Kidney tubule cell (primary cell): ENCODE data around the gene NXT1.
"Not testable (repeated sequence)": the region's sequence is repeated elsewhere in the genome, so short reads cannot be mapped to it uniquely, and the experiment has no call there.

ENCODE experiments used
- DNase-seq: peaks from one replicate; pipeline ENCODE4 v3.0.0-alpha.2; 2018; ENCODE audit warnings: low spot score

The NXT1 gene

GRCh38 chr20:23350196-23350903 lies at the start of gene NXT1:
NXT1 (plus strand) TSS chr20:23350791; CDS start chr20:23354042, 3,251 bp downstream.
- DNase-seq = peak; percentile 99

DNA sequence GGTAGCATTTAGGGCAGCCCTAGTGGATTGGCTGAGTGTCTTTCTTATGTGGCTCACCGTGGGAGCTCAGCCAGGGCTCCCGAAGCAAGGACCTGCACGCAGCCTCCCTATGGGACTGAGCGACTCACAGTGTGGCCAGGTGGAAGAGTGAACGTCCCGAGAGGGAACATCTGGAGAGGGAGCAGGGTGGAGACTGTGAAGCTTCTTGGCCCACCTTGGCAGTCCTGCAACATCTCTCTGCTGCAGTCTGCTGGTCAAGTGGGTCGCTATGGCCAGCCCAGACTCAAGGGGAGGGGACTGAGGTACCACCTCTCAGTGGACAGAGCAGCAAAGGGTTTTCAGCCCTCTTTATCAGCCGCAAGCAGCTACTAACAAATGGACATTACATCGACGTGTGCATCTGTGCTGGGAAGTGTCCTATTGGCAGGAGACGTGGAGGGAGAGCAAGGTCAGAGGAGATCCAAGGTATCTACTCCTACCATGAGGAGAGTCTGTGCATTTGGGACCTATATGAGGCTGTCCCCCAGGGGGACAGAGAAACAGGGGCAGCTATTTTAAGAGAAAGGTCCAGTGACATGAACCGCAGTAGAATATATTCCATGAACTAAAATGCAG lies 49.0 kb upstream of the NXT1 start:
- no peak for DNase-seq

GRCh38 chr20:23302386-23302785 lies 48.2 kb upstream of the NXT1 start:
- no peak for DNase-seq

DNA sequence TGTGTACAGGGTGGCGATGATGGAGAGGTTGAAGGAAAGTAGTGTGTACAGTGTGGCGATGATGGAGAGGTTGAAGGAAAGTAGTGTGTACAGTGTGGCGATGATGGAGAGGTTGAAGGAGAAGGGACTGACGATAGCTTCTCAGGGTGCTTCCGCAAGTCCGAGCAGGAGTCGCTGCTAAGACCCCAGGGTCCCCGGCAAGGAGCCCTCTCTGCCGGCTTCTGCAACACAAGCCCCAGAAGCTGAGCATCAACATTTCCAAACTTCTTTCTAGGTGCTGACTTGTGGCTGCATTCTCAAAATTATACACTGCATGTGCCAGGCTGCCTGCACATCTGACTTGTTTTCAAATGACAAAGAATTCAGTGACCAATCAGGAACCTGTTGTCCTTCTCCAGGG lies 47.8 kb upstream of the NXT1 start:
- DNase-seq = no peak

GRCh38 chr20:23303325-23304102 lies 47.1 kb upstream of the NXT1 start:
- no peak for DNase-seq

- DNase-seq = no peak
Observed at GRCh38 chr20:23304616-23305015, 46.0 kb upstream of the NXT1 start.

DNA sequence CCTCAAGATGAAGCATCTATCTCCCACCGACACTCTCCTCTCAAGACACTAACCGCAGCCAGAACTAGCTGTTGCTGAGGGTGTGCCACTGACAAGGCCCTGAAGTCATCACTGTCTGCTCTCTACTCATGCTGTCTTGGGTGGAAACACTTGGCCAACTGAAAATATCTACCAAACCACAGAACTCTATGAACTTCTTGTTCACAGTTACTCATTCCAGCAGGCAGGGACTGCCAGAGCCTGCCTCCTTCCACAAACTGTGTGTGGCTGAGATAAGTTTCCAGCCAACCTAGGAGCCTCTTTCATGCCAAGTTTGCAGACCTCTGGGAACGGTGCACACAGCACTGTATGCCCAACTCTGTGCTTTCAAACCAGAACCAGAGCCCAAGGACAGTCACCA lies 45.5 kb upstream of the NXT1 start:
- DNase-seq = no peak

DNA sequence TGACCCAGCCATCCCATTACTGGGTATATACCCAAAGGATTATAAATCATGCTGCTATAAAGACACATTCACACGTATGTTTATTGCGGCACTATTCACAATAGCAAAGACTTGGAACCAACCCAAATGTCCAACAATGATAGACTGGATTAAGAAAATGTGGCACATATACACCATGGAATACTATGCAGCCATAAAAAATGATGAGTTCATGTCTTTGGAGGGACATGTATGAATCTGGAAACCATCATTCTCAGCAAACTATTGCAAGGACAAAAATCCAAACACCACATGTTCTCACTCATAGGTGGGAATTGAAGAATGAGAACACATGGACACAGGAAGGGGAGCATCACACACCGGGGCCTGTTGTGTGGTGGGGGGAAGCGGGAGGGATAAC lies 43.2 kb upstream of the NXT1 start:
- DNase-seq = not testable (repeated sequence)

DNA sequence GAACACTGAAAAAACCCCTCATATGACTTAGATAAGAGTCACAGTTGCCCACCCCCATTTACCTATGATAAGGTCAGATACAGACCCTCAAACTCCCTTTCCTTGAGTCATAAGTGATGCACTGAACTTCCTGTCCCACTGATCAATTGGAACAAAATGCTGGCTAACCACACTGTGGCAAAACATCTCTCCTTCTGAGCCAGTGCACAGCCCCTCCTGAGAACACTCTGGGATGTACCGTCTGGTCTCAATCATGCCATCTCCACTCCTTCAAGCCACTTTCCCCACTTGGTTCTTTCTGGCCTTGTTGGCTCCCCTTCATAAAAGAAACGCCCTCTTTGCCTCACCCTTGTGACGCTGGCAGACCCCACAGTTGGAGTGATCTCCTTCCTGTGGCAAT lies 42.6 kb upstream of the NXT1 start:
- no peak for DNase-seq

GRCh38 chr20:23308908-23309307 lies 41.7 kb upstream of the NXT1 start:
- no peak for DNase-seq

- no peak for DNase-seq
Observed at GRCh38 chr20:23309781-23310180, 40.8 kb upstream of the NXT1 start.

DNA sequence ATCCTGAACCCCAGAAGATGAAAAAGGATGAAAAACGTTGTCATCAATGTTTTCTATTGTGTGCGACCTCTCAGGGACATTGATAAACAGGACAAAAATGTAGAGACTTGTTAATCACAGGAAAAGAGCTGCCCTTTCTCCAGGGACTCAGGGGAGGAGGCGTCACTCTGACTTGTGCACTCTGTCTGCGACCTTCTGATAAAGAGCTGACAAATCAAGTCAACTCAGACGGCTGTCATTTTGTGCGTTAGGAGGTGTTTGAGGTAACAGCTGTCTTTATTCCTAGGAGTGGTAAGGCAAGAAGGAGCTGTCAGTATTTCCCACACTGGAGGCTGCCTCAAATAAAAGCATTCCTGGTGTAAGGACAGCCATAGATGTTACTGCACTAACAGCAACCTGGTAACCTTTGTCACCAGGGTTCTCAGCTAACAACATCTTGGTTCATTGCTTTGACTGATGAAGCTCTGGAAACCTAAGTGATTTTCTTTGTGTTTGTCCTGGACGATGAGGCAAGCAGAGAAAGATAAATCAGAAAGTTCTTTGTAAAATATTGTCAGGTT lies 38.6 kb upstream of the NXT1 start:
- DNase-seq = no peak

DNA sequence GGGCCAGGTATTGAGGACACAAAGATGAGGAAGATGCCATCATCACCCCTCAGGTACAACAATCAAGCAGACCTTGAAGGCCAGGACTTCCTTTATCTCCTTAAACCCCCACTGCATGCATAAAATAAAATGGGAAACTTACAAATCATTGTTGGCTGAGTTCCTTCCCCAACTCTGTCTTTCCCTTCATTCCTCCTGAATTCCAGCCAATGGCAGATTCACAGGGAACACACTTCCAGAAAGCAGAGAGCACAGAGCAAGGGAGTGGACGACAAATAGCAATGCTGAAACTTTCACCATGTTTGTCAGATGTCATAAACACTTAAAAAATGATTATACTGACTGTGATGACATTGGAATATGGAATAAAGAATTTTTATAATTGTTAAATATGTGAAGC lies 37.3 kb upstream of the NXT1 start:
- no peak for DNase-seq

DNA sequence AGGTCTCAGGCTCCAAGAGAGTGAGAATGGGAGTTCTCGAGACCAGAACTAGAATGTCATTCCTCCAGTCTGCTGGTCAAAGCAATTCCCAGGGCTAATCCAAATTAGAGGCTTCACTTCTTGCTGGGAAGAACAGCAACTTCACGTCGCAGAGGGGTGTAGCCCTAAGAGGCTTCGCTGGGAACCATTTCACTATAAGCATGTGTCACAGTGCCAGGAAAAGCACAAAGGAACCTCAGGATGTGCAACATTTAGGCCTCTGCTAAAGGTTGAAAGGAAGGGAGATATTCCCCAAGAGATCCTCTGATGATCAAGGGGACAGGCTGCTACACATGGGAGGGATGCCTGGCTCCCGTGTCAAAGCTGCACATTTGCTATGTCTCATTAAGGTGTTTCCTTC lies 35.9 kb upstream of the NXT1 start:
- no peak for DNase-seq

GRCh38 chr20:23315099-23315498 lies 35.5 kb upstream of the NXT1 start:
- no peak for DNase-seq

GRCh38 chr20:23316626-23317025 lies 34.0 kb upstream of the NXT1 start:
- DNase-seq = no peak

- no peak for DNase-seq
Observed at GRCh38 chr20:23317081-23317480, 33.5 kb upstream of the NXT1 start.

DNA sequence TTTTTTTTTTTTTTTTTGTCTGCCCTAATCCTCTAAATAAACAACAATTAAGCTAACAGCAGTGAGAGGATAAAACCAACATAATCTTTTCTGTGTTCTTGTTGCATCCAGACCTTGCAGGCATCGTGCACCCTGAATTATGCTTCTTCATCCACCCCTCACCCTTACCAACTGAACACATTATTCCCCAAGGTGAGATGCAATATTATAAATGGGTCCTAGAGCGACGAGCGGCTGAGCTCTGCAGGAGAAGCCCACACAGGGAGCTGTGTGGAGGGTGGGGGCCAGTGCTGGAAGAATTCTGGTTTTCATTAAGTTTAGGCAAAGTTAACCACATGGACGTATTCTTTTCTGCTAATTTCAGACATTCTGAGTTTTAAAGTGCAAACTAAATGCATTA lies 32.2 kb upstream of the NXT1 start:
- DNase-seq = no peak

- DNase-seq = peak; percentile 7
Observed at GRCh38 chr20:23320317-23320716, 30.3 kb upstream of the NXT1 start.

GRCh38 chr20:23325107-23325506 lies 25.5 kb upstream of the NXT1 start:
- DNase-seq = no peak

GRCh38 chr20:23326774-23327173 lies 23.8 kb upstream of the NXT1 start:
- DNase-seq = no peak

- DNase-seq = no peak
Observed at GRCh38 chr20:23327617-23328333, 22.8 kb upstream of the NXT1 start.
